ENCODE results near the gene CUX1.

Gene CUX1

GRCh38 chr7:102055181-102055976 is 238.0 kb downstream of the CUX1 start:
- DNase-seq, result no peak

DNA sequence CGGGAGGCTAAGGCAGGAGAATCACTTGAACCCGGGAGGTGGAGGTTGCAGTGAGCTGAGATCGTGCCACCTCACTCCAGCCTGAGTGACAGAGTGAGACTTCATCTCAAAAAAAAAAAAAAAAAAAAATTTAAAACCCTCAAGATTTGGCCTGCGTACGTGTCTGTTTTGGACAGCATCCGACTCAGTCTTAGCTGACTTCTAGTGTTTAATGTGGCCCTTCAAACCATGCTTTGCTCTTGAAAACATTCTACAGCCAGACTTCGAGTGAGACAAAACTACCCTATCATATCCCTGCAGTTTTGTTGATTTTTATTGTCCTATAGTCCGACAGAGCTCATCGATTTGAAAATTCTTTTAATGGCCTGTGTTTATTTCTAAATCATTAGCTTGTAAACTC is 242.1 kb downstream of the CUX1 start:
- no peak for DNase-seq

DNA sequence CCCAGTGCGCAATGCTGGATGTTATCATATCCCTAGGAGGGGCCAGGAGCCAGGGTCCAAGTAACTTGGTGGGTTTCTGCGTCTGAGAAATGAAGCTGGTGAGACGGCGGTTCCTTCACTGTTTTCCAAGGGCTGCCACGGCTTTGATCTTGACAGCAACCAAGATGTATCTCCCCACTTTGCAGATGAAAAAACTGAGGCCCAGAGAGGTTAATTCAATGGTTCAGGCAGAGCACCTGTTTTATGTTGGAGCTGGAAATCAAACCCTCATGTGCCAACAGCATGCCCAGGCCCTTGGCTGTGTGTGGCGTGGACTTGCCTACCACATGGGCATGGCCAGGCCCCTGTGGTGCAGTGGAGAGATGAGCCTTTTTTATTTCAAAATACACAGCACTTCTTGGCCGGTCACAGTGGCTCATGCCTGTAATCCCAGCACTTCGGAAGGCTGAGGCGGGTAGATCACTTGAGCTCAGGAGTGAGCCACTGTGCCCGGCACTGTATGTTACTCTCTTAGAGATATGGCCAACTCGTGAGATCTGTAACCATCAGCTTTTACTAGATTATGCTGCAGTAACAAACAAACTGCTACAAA is 244.0 kb downstream of the CUX1 start:
- DNase-seq, result no peak

- DNase-seq, result no peak
Observed at GRCh38 chr7:102061981-102062390, 244.6 kb downstream of the CUX1 start.

DNA sequence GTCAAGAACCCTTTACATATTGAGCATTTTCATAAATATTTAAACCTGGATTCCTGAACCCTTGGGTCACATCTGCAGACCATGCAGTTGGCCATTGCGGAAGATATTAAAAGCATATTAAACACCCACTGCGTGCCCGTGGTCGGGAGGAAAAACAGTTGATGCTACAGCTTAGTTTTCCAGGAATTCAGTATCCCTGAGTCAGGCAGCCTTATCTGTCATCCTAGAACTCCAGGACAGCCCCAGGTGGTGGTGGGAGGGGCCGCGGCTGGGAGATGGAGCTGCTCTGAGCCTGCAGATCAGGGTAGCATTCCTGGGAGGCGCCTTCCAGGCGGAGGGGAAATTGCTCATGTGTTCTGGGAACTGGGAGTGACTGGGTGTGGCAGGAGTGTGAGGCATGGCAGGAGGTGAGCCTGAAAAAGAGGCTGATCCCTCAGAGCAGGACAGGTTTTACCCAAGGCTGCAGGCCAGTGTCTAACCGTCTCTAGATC is 246.3 kb downstream of the CUX1 start:
- no peak for DNase-seq

GRCh38 chr7:102064361-102065025 is 247.1 kb downstream of the CUX1 start:
- no peak for DNase-seq

DNA sequence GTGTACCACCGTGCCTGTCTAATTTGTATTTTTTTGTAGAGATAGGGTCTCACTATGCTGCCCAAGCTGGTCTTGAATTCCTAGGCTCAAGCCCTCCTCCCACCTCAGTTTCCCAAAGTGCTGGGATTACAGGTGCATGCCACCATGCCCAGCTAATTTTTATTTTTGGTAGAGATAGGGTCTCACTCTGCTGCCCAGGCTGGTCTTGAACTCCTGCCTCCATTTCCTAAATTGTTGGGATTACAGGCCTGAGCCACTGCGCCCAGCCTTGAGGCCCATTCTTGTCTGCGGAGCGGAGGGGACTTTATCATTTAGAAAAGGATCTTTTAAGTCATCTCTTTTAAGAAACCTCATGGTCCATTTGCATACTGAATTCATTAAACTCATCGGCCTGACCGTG is 247.8 kb downstream of the CUX1 start:
- DNase-seq, result no peak

- no peak for DNase-seq
Observed at GRCh38 chr7:102066476-102066875, 249.1 kb downstream of the CUX1 start.

DNA sequence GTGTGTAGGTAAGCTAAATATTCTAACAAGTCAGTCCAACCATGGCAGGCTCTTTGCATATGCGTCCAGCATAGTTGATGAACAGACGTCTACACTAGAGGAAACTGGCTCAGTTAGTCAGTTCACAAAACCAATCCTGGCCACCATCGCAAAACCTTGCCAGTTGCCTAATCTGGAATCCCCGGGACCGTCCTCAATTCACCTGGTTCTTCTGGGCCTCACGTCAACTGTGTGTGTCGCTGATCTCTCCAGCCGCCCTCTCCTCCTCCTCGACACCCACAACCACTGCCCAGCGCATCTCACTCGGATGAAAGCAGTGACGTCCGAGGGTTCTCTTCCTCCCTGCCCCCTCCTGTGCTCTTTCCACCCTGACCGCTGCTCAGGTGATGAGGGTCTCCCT is 251.4 kb downstream of the CUX1 start:
- DNase-seq, result no peak

DNA sequence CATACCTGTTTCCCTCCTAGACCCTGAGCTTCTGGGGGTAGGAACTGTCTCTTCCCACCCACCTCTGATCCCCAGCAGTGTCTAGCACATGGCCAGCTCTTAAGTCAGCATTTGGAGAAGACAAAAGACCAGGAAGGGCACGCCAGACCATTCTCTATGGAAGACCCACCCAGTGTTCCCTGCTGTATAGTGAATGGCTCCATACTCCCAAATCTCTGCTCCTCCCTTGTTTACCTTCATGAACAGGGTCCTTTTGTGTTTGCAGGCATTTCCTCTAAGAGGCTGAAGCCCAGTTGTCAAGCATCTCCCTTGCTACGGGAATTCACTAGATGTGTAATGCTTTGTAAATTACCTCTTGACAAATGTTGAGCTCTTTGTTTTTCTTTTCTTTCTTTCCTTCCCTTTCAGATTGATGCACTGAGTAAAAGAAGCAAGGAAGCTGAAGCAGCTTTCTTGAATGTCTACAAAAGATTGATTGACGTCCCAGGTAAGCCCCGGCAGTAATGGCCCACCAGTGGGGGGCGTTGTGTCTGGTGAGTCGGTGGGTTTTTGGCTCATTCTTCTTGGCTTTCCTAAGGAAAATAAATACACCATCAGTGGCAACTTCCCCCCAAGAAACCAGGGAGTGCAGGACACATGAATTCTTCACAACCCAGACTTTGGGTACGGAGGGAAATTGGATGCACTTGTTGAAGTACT is 252.7 kb downstream of the CUX1 start:
- no peak for DNase-seq

DNA sequence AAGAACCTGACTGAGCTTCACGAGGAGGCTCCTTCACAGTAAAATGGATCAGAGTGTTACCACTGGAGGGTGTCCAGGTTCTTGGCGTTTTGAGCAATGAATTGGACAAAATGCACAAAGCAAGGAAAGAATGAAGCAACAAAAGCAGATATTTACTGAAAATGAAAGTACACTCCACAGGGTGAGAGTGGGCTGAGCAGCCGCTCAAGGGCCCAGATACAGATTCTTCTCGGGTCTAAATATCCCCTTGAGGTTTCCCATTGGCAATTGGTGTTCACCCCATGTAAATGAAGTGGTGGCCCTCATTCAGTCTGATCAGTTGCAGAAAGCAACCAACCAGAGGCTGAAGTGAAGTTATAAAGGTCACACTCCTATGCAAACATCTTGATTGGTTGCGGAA is 254.6 kb downstream of the CUX1 start:
- no peak for DNase-seq

GRCh38 chr7:102072636-102073209 is 255.3 kb downstream of the CUX1 start:
- DNase-seq, result no peak

GRCh38 chr7:102073931-102074880 is 256.8 kb downstream of the CUX1 start:
- DNase-seq, result no peak

- DNase-seq, result no peak
Observed at GRCh38 chr7:102075126-102075525, 257.7 kb downstream of the CUX1 start.

- DNase-seq, result no peak
Observed at GRCh38 chr7:102075553-102076135, 258.2 kb downstream of the CUX1 start.

GRCh38 chr7:102077081-102077480 is 259.7 kb downstream of the CUX1 start:
- no peak for DNase-seq

DNA sequence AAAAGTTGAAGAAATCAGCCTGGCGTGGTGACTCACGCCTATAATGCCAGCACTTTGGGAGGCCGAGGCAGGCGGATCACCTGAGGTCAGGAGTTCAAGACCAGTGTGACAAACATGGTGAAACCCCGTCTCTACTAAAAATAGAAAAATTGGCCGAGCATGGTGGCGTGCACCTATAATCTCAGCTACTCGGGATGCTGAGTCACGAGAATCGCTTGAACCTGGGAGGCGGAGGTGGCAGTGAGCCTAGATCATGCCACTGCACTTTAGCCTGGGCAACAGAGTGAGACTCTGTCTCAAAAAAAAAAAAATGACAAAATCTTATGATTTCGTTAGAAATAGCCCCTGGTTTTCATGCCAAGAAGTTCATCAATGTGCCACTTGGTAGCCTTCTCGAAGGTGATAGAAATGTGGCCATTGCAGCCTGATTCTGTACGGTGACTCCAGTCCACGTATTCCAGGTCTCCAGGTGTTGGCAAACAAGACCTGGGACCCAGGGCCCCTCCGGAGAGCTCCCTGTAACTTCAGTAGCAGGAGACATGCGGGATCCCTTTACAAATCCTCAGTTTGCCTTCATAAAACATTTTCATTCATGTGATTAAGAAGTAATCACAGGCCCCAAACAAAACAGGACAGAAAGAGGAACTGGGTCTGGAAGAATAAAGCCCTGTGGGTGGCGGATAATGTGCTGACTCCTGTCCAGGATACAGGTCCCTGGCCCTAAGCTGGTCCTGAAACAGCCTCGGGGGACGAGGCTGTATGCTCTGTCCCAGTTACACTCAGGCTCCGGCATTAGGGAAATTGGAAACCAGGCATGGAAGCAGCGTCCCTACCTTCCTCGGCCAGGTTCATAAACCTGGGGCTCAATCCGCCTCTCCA is 262.0 kb downstream of the CUX1 start:
- no peak for DNase-seq

DNA sequence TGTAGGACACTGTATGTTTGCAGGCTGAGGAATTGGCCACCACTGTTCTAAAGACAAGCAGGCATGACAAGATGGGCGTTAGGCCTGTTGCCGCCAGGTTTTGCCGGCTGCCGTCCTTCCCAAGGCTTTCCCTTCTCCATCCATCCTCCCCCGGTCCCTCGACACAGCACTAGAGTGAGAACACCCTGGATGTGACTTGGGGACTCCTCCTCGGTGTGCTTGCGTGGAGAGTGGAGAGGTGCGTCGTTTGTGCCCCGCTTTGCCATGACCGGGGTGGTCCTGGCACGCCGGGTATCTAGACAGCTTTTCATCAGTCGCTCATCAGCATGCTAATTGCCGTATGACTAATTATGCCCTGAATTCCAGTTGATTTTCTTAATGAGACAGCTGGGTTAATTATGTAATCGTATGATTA is 262.6 kb downstream of the CUX1 start:
- DNase-seq, result no peak

GRCh38 chr7:102080434-102081243 is 263.2 kb downstream of the CUX1 start:
- DNase-seq, result no peak

- DNase-seq, result no peak
Observed at GRCh38 chr7:102081244-102081627, 263.8 kb downstream of the CUX1 start.
